ENCODE measurements around the gene MMP21. TPM values are rescaled to one million over a fixed set of nuclear protein-coding genes. Genes with fewer than 3 reads are reported as not detected.

Gene MMP21
- total RNA-seq, 1 donor from 2014 or later, result not detected

- intact Hi-C loops (cut with DNase I), result no loop called here
- DNase-seq (no peak), ATAC-seq (ENCODE audit: poor library complexity) (no peak)
Measured at GRCh38 chr10:125772112-125772863, 3.3 kb downstream of the MMP21 start.

- ATAC-seq (ENCODE audit: poor library complexity) (no peak), DNase-seq (no peak)
- intact Hi-C loops (cut with DNase I), result no loop called here
Measured at GRCh38 chr10:125770844-125771243, 4.8 kb downstream of the MMP21 start.

- DNase-seq (no peak), ATAC-seq (ENCODE audit: poor library complexity) (no peak)
- intact Hi-C loops (cut with DNase I), result no loop called here
Measured at GRCh38 chr10:125769175-125769574, 6.4 kb downstream of the MMP21 start.

- ATAC-seq (ENCODE audit: poor library complexity) (peak; percentile 86), DNase-seq (no peak)
- intact Hi-C loops (cut with DNase I), result no loop called here
Measured at GRCh38 chr10:125768219-125768855, 7.3 kb downstream of the MMP21 start.

GRCh38 chr10:125766511-125766910 lies 9.1 kb downstream of the MMP21 start:
- intact Hi-C loops (cut with DNase I), result no loop called here
- ATAC-seq (ENCODE audit: poor library complexity), result no peak

GRCh38 chr10:125765835-125766234 lies 9.8 kb downstream of the MMP21 start:
- intact Hi-C loops (cut with DNase I), result no loop called here
- DNase-seq (no peak), ATAC-seq (ENCODE audit: poor library complexity) (no peak)

More at GRCh38 chr10:125766511-125766910, 9.1 kb downstream of the MMP21 start:
- DNase-seq, result no peak

GRCh38 chr10:125762692-125763648 lies 12.7 kb downstream of the MMP21 start:
- ATAC-seq (ENCODE audit: poor library complexity), result no peak
- intact Hi-C loops (cut with DNase I), result no loop called here

GRCh38 chr10:125761961-125762360 lies 13.7 kb downstream of the MMP21 start:
- intact Hi-C loops (cut with DNase I), result no loop called here
- no peak for DNase-seq
- no peak for ATAC-seq (ENCODE audit: poor library complexity)

More at GRCh38 chr10:125762692-125763648, 12.7 kb downstream of the MMP21 start:
- no peak for DNase-seq

GRCh38 chr10:125757742-125758141 lies 17.9 kb downstream of the MMP21 start:
- ATAC-seq (ENCODE audit: poor library complexity) (no peak), DNase-seq (no peak)
- intact Hi-C loops (cut with DNase I), result no loop called here

GRCh38 chr10:125756853-125757487 lies 18.7 kb downstream of the MMP21 start:
- intact Hi-C loops (cut with DNase I), result no loop called here
- DNase-seq, result no peak
- ATAC-seq (ENCODE audit: poor library complexity), result no peak

- intact Hi-C loops (cut with DNase I), result no loop called here
- ATAC-seq (ENCODE audit: poor library complexity), result no peak
- DNase-seq, result no peak
Measured at GRCh38 chr10:125756196-125756595, 19.4 kb downstream of the MMP21 start.

- DNase-seq (no peak), ATAC-seq (ENCODE audit: poor library complexity) (no peak)
- intact Hi-C loops (cut with DNase I), result no loop called here
Measured at GRCh38 chr10:125747417-125747816, 28.2 kb downstream of the MMP21 start.

GRCh38 chr10:125744909-125745308 lies 30.7 kb downstream of the MMP21 start:
- no peak for ATAC-seq (ENCODE audit: poor library complexity)

GRCh38 chr10:125742465-125742864 lies 33.2 kb downstream of the MMP21 start:
- DNase-seq (no peak), ATAC-seq (ENCODE audit: poor library complexity) (no peak)
- intact Hi-C loops (cut with DNase I), result no loop called here

More at GRCh38 chr10:125744909-125745308, 30.7 kb downstream of the MMP21 start:
- intact Hi-C loops (cut with DNase I), result no loop called here
- DNase-seq, result no peak

GRCh38 chr10:125739994-125740679 lies 35.5 kb downstream of the MMP21 start:
- intact Hi-C loops (cut with DNase I), result loop anchor here (10.0 kb wide), 1 partner anchor 85 kb away; the partner anchor contains the start of genes BCCIP and UROS
- DNase-seq (no peak), ATAC-seq (ENCODE audit: poor library complexity) (no peak)

GRCh38 chr10:125738206-125738605 lies 37.4 kb downstream of the MMP21 start:
- intact Hi-C loops (cut with DNase I), result loop anchor here (10.0 kb wide), 1 partner anchor 87 kb away; the partner anchor contains the start of genes BCCIP and UROS
- no peak for ATAC-seq (ENCODE audit: poor library complexity)
- DNase-seq, result no peak

GRCh38 chr10:125734823-125735222 lies 40.8 kb downstream of the MMP21 start:
- intact Hi-C loops (cut with DNase I), result loop anchor here (10.0 kb wide), 1 partner anchor 90 kb away; the partner anchor contains the start of genes BCCIP and UROS
- DNase-seq (no peak), ATAC-seq (ENCODE audit: poor library complexity) (no peak)

- ATAC-seq (ENCODE audit: poor library complexity) (no peak), DNase-seq (no peak)
- intact Hi-C loops (cut with DNase I), result loop anchor here (10.0 kb wide), 1 partner anchor 91 kb away; the partner anchor contains the start of genes BCCIP and UROS
Measured at GRCh38 chr10:125734148-125734547, 41.5 kb downstream of the MMP21 start.

All from Right ventricle myocardium superior (tissue), 1 donor.